ENCODE data around the gene GALNT11. TPM values are rescaled to one million over a fixed set of nuclear protein-coding genes. Genes with fewer than 3 reads are reported as not detected.

Gene GALNT11
- polyA plus RNA-seq, 2 donors = 14.1 to 17.7 TPM

DNA sequence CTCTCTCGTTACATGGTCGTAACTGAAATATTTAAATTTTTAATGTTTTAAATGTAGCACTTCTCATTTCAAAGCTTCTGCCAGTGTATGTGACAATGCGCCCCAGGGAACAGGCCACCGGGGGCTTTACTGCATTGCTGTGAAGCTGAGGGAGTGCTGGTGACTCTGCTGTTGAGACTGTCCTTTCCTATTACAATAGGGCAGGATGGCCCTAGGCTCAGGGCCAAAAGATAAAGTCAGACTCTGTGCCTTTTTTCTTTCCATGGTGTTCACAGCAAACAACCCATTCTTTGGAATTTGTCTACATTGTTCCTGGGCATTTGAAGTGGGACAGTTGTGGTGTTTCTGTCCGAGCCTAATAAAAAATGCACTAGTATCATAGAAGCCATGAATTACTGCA is 107.3 kb downstream of the GALNT11 start:
- H3K27me3 ChIP-seq (ENCODE audit: control insufficient read depth in 1 of 2, insufficient read depth in 2 of 2, low read length in 2 of 2) = no peaks in the 10 kb centered on the region

DNA sequence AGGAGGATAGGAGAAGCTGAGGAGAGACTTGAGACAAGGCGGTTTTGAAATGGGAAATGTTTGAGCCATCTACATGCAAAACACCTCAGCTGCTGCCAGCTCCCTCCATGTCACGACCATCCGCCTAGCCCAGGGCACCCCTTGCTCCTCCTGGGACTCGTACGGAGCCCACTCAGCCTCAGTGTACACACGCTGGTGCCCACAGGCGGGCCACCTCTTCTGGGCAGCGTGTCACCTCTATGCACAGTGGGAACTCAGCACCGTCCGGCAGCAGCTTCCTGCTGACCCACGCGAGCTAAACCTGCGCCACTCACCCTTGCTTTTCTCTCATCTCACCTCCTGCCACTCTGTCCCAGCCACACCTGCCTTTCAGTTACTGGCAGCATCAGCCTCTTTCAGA is 108.3 kb downstream of the GALNT11 start:
- Histone ChIP-seq H3K36me3 (ENCODE audit: control insufficient read depth in 2 of 2, insufficient read depth in 2 of 2, low read length in 1 of 2) (peaks cover 19 to 47% of the 10 kb centered on the region in 2 donors), H3K4me1 (ENCODE audit: control insufficient read depth in 2 of 2, insufficient read depth in 2 of 2, low read length in 1 of 2) (no peaks in the 10 kb centered on the region), H3K27ac (ENCODE audit: low read depth in 2 of 2, low read length in 1 of 2) (no peak overlapping the region), H3K4me3 (ENCODE audit: low read depth in 1 of 2, low read length in 2 of 2) (no peak overlapping the region), H3K9me3 (ENCODE audit: control insufficient read depth in 2 of 2, insufficient read depth in 1 of 2, low read depth in 1 of 2, low read length in 1 of 2) (peaks cover 0 to 6% of the 10 kb centered on the region in 2 donors), H3K27me3 (ENCODE audit: control insufficient read depth in 1 of 2, insufficient read depth in 2 of 2, low read length in 2 of 2) (no peaks in the 10 kb centered on the region)
- 93 to 94% methylated on average over 13 of the region's 13 CpGs for WGBS, 2 donors

More for the DNA sequence above, 107.3 kb downstream of the GALNT11 start:
- 89 to 91% methylated on average over 5 of the region's 5 CpGs for WGBS, 2 donors
- no peak overlapping the region for H3K27ac ChIP-seq (ENCODE audit: low read depth in 2 of 2, low read length in 1 of 2)
- no peak overlapping the region for H3K4me3 ChIP-seq (ENCODE audit: low read depth in 1 of 2, low read length in 2 of 2)
- H3K36me3 ChIP-seq (ENCODE audit: control insufficient read depth in 2 of 2, insufficient read depth in 2 of 2, low read length in 1 of 2) = peaks cover 10 to 47% of the 10 kb centered on the region in 2 donors
- peaks cover 0 to 6% of the 10 kb centered on the region in 2 donors for H3K9me3 ChIP-seq (ENCODE audit: control insufficient read depth in 2 of 2, insufficient read depth in 1 of 2, low read depth in 1 of 2, low read length in 1 of 2)
- no peaks in the 10 kb centered on the region for H3K4me1 ChIP-seq (ENCODE audit: control insufficient read depth in 2 of 2, insufficient read depth in 2 of 2, low read length in 1 of 2)

DNA sequence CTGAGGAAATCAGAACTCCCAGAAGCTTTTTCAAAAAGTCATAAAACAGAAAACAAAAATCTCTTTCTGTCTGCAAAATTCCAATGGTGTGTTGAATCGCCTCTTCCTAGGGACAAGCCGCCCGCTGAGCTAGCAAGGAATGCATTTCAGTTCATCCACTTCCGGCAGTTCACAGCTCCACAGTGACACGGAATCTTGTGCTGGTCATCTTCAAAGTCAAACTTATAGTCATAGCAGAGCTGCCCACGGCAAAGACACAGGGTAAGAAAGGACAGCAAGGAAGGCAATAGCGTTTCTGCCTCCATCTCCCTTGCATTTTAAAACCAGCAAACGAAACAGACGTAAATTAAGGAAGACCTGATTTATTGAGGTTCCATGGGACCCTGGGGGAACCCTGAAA is 111.2 kb downstream of the GALNT11 start:
- Histone ChIP-seq H3K4me3 (ENCODE audit: low read depth in 1 of 2, low read length in 2 of 2) (no peak overlapping the region), H3K4me1 (ENCODE audit: control insufficient read depth in 2 of 2, insufficient read depth in 2 of 2, low read length in 1 of 2) (no peaks in the 10 kb centered on the region), H3K9me3 (ENCODE audit: control insufficient read depth in 2 of 2, insufficient read depth in 1 of 2, low read depth in 1 of 2, low read length in 1 of 2) (no peaks in the 10 kb centered on the region), H3K36me3 (ENCODE audit: control insufficient read depth in 2 of 2, insufficient read depth in 2 of 2, low read length in 1 of 2) (peaks cover 22 to 42% of the 10 kb centered on the region in 2 donors), H3K27ac (ENCODE audit: low read depth in 2 of 2, low read length in 1 of 2) (no peak overlapping the region), H3K27me3 (ENCODE audit: control insufficient read depth in 1 of 2, insufficient read depth in 2 of 2, low read length in 2 of 2) (no peaks in the 10 kb centered on the region)
- 82 to 84% methylated on average over 9 of the region's 9 CpGs for WGBS, 2 donors

DNA sequence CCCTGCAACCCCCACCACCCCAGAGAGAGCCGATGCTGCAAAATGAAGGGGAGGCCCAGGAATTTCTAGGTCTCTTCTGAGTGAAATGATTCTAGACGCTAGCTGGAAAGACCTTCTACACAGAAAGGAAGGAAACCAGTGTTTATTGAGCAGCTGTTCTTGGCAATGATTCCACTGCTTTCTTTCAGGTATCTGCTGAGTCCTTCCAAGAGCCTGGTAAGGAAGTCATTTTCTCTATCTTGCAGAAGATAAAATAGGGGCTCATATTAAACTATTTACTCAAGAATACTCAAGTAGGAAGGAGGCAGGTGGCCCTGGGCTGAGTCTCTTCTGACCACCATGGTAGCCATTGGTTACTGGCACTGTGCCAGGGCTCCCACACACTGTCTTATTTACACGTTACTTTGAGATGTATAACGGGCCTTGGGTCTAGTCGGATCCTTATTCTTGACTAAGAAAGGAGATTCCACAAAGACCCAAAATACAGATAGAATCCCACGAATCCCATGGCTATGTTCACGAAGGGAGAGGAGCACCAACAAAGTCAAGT is 112.1 kb downstream of the GALNT11 start:
- Histone ChIP-seq H3K27me3 (ENCODE audit: control insufficient read depth in 1 of 2, insufficient read depth in 2 of 2, low read length in 2 of 2) (no peaks in the 10 kb centered on the region), H3K4me1 (ENCODE audit: control insufficient read depth in 2 of 2, insufficient read depth in 2 of 2, low read length in 1 of 2) (no peaks in the 10 kb centered on the region), H3K36me3 (ENCODE audit: control insufficient read depth in 2 of 2, insufficient read depth in 2 of 2, low read length in 1 of 2) (peaks cover 14 to 35% of the 10 kb centered on the region in 2 donors), H3K9me3 (ENCODE audit: control insufficient read depth in 2 of 2, insufficient read depth in 1 of 2, low read depth in 1 of 2, low read length in 1 of 2) (no peaks in the 10 kb centered on the region), H3K27ac (ENCODE audit: low read depth in 2 of 2, low read length in 1 of 2) (no peak overlapping the region), H3K4me3 (ENCODE audit: low read depth in 1 of 2, low read length in 2 of 2) (no peak overlapping the region)
- 75 to 81% methylated on average over 7 of the region's 7 CpGs for WGBS, 2 donors

DNA sequence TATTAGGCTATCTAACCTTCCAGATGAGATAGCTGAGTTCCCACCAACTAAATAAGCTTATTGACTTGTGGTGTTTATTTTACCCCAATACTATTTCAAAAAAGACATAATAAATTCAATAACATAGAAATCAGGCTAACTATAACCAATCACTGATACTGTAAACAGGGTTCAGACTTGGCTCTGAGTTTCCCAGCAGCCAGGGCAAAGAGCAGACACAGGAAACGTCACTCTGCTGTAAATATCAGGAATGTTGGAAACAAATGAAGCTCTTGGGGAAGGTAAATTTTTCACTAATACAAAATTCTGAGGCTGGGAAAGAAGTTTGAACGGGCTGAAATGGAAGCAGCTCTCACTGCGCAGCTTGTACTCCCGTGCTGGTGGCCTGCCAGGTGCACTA is 114.6 kb downstream of the GALNT11 start:
- 92 to 94% methylated on average over 4 of the region's 4 CpGs for WGBS, 2 donors
- Histone ChIP-seq H3K4me1 (ENCODE audit: control insufficient read depth in 2 of 2, insufficient read depth in 2 of 2, low read length in 1 of 2) (no peaks in the 10 kb centered on the region), H3K27me3 (ENCODE audit: control insufficient read depth in 1 of 2, insufficient read depth in 2 of 2, low read length in 2 of 2) (no peaks in the 10 kb centered on the region), H3K27ac (ENCODE audit: low read depth in 2 of 2, low read length in 1 of 2) (no peak overlapping the region), H3K4me3 (ENCODE audit: low read depth in 1 of 2, low read length in 2 of 2) (no peak overlapping the region), H3K9me3 (ENCODE audit: control insufficient read depth in 2 of 2, insufficient read depth in 1 of 2, low read depth in 1 of 2, low read length in 1 of 2) (no peaks in the 10 kb centered on the region), H3K36me3 (ENCODE audit: control insufficient read depth in 2 of 2, insufficient read depth in 2 of 2, low read length in 1 of 2) (peaks cover 17 to 33% of the 10 kb centered on the region in 2 donors)

DNA sequence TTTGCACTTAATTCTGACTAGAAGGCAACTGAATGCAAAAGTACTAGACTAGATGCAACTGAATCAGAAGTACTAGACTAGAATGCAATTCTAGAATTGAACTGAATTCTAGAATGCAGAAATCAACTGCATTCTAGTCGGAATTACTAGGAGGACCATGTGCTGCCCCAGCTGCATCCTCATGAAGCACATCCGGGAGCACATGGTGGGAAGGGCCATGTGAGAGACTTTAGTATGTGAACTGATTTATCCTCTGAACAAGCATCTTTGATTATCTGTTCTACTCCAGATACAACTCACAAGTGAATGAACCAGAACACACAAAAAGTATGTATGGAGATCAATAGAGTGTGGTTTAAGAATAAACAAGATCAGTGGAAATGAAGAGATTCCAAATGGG is 115.1 kb downstream of the GALNT11 start:
- Histone ChIP-seq H3K27me3 (ENCODE audit: control insufficient read depth in 1 of 2, insufficient read depth in 2 of 2, low read length in 2 of 2) (no peaks in the 10 kb centered on the region), H3K36me3 (ENCODE audit: control insufficient read depth in 2 of 2, insufficient read depth in 2 of 2, low read length in 1 of 2) (peaks cover 17 to 34% of the 10 kb centered on the region in 2 donors), H3K4me3 (ENCODE audit: low read depth in 1 of 2, low read length in 2 of 2) (no peak overlapping the region), H3K27ac (ENCODE audit: low read depth in 2 of 2, low read length in 1 of 2) (no peak overlapping the region), H3K9me3 (ENCODE audit: control insufficient read depth in 2 of 2, insufficient read depth in 1 of 2, low read depth in 1 of 2, low read length in 1 of 2) (no peaks in the 10 kb centered on the region), H3K4me1 (ENCODE audit: control insufficient read depth in 2 of 2, insufficient read depth in 2 of 2, low read length in 1 of 2) (no peaks in the 10 kb centered on the region)
- 92 to 95% methylated on average over 2 of the region's 2 CpGs for whole genome bisulfite sequencing, 2 donors

DNA sequence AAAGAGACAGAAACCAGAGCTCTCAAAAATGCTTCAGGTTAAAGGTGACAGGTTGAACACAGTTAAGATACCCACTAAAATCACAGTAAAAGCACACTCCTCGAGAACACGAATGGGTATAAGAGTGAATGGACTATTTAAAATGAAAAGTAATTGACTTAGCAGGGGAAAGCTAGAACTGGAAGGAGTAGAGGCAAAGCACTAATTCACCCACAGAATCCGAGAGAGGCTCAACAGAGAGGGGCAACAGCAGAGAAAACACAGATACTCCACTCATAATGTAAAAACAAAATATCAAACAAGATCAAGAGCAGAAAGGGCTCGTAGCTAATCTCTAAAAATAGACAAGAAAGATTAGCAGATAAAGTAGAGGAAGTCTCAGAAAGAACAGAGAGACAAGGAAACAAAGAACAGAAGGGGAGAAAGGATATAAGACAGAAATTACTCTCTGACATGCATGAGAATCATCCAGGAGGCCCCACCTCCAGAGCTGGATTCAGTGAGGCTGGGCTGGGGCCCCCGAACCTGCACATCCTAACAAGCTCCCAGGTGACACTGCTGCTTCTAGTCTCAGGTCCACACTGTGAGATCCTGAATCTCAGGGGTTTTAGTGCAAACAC is 117.6 kb downstream of the GALNT11 start:
- peaks cover 12 to 29% of the 10 kb centered on the region in 2 donors for H3K36me3 ChIP-seq (ENCODE audit: control insufficient read depth in 2 of 2, insufficient read depth in 2 of 2, low read length in 1 of 2)
- no peak overlapping the region for H3K4me3 ChIP-seq (ENCODE audit: low read depth in 1 of 2, low read length in 2 of 2)
- 69 to 73% methylated on average over 5 of the region's 5 CpGs for WGBS, 2 donors
- H3K4me1 ChIP-seq (ENCODE audit: control insufficient read depth in 2 of 2, insufficient read depth in 2 of 2, low read length in 1 of 2) = no peaks in the 10 kb centered on the region
- no peaks in the 10 kb centered on the region for H3K27me3 ChIP-seq (ENCODE audit: control insufficient read depth in 1 of 2, insufficient read depth in 2 of 2, low read length in 2 of 2)
- no peaks in the 10 kb centered on the region for H3K9me3 ChIP-seq (ENCODE audit: control insufficient read depth in 2 of 2, insufficient read depth in 1 of 2, low read depth in 1 of 2, low read length in 1 of 2)
- no peak overlapping the region for H3K27ac ChIP-seq (ENCODE audit: low read depth in 2 of 2, low read length in 1 of 2)

DNA sequence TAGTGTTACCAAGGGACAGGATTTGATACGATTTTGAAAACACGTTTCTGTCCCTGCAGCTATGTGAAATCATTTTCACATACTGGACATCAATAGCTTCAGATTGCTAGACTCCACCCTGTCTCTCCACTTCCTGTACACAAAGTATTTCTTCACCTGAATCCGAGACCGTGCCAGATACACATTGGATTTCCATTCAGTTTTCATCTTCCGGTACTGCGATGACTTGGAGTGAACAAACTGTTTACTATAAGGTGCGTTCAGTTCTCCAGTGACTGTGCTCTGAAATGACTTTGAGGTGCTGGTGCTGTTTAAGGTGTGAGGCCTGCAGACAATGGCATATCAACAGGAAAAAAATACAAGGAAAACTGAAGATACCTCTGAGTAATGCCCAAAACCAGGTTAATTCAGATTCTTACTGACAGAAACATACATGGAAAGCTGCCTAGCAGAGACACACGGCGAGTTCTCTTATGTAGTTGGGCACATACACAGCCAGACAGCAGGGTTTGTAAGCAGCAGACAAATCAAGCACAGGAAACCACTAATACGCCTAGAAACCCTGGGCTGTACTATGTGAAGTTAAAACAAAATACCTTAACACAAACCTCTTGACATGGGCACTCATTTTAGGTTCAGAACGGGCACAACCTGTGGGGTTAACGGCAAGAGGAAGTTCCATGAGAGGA is 119.2 kb downstream of the GALNT11 start:
- Histone ChIP-seq H3K4me1 (ENCODE audit: control insufficient read depth in 2 of 2, insufficient read depth in 2 of 2, low read length in 1 of 2) (no peaks in the 10 kb centered on the region), H3K36me3 (ENCODE audit: control insufficient read depth in 2 of 2, insufficient read depth in 2 of 2, low read length in 1 of 2) (peaks cover 12 to 25% of the 10 kb centered on the region in 2 donors), H3K9me3 (ENCODE audit: control insufficient read depth in 2 of 2, insufficient read depth in 1 of 2, low read depth in 1 of 2, low read length in 1 of 2) (no peaks in the 10 kb centered on the region), H3K27me3 (ENCODE audit: control insufficient read depth in 1 of 2, insufficient read depth in 2 of 2, low read length in 2 of 2) (no peaks in the 10 kb centered on the region), H3K27ac (ENCODE audit: low read depth in 2 of 2, low read length in 1 of 2) (no peak overlapping the region), H3K4me3 (ENCODE audit: low read depth in 1 of 2, low read length in 2 of 2) (no peak overlapping the region)
- WGBS, 2 donors = 77 to 79% methylated on average over 12 of the region's 12 CpGs

DNA sequence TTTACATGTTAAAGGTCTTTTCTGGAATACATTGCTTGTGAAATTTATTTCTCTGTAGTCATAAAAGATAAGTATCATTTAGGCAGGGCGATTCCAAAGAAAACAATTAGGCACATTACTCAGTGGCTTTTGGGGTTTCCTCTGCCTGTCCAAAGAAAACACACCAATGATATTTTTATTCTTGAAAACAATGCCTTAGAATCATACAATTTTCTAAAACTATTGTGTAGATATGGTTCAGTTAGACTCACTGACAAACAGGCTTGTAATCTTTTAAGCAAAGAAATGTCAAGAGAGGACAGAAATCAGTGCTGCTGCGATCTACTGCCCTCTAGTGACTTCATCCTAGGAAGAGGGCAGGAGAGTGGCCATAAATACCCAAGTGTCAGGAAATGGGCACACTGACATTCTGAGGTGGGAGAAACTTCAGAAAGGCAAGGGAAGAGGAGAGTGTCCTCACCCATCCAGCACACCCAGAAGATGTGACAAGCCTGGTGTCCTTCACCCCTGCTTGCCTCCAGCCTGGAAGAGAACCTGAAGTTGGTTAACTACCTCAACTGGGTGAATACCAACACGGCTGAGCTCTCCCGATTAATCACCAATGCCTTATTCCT is 120.5 kb downstream of the GALNT11 start:
- no peaks in the 10 kb centered on the region for H3K4me1 ChIP-seq (ENCODE audit: control insufficient read depth in 2 of 2, insufficient read depth in 2 of 2, low read length in 1 of 2)
- H3K27ac ChIP-seq (ENCODE audit: low read depth in 2 of 2, low read length in 1 of 2) = no peak overlapping the region
- peaks cover 12 to 21% of the 10 kb centered on the region in 2 donors for H3K36me3 ChIP-seq (ENCODE audit: control insufficient read depth in 2 of 2, insufficient read depth in 2 of 2, low read length in 1 of 2)
- H3K27me3 ChIP-seq (ENCODE audit: control insufficient read depth in 1 of 2, insufficient read depth in 2 of 2, low read length in 2 of 2) = no peaks in the 10 kb centered on the region
- WGBS, 2 donors = 77% methylated on average over 4 of the region's 4 CpGs
- no peaks in the 10 kb centered on the region for H3K9me3 ChIP-seq (ENCODE audit: control insufficient read depth in 2 of 2, insufficient read depth in 1 of 2, low read depth in 1 of 2, low read length in 1 of 2)
- no peak overlapping the region for H3K4me3 ChIP-seq (ENCODE audit: low read depth in 1 of 2, low read length in 2 of 2)

Data from esophagus (tissue), 2 donors.